G401.6 (cell line): Measurements from ENCODE around the gene FCRL2.
"Not testable (repeated sequence)": the region's sequence is repeated elsewhere in the genome, so short reads cannot be mapped to it uniquely, and the experiment has no call there.

ENCODE experiments used
- FAIRE-seq: peaks from 2 replicates; lab custom pipeline; 2012; peaks lifted over from hg19 to GRCh38; lab: Jason Lieb, UNC

Gene FCRL2

GRCh38 chr1:157751283-157751682 is 25.6 kb downstream of the FCRL2 start:
- FAIRE-seq, result no peak

- no peak for FAIRE-seq
Observed at GRCh38 chr1:157748262-157748817, 28.6 kb downstream of the FCRL2 start.

DNA sequence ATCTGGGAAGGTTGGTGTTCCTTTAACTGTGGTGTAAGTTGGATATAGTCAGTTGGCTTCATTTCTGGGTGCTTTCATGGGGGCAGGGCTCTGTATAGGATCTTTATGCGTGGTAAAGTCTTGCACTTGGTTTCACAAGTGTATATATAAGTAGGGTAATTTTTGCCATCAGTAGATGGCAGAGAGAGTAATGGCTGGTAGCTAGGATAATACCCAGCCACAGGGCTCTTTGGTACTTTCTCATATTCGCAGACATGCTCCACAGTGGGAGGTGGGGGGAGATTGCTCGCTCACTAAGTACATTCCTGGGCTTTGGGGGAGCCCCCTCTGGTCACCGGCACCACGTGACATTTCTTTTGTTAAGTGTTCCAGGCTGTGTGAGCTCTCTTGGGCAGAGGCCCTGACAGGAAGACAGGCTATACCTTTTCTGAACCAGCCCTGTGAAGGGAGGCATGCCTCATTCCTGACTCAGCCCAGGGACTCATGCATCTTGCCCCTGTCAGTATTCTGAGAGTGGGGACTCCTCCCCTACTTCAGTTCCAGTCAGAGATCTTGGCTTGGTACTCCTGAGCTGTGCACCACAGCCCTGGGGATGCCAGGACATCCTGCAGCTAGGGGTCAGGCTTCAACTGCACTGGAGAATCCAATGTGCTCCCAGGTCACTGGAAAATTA is 37.6 kb downstream of the FCRL2 start:
- FAIRE-seq, result no peak

DNA sequence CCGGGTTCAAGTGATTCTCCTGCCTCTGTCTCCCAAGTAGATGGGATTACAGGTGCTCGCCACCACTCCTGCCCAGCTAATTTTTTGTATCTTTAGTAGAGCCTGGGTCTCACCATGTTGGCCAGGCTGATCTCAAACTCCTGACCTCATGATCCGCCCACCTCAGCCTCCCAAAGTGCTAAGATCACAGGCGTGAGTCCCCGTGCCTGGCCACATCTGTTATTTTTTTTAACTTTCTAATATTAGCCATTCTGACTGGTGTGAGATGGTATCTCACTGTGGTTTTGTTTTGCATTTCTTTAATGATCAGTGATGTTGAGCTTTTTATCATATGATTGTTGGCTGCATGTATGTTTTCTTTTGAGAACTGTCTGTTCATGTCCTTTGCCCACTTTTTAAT is 40.9 kb downstream of the FCRL2 start:
- FAIRE-seq, result not testable (repeated sequence)

DNA sequence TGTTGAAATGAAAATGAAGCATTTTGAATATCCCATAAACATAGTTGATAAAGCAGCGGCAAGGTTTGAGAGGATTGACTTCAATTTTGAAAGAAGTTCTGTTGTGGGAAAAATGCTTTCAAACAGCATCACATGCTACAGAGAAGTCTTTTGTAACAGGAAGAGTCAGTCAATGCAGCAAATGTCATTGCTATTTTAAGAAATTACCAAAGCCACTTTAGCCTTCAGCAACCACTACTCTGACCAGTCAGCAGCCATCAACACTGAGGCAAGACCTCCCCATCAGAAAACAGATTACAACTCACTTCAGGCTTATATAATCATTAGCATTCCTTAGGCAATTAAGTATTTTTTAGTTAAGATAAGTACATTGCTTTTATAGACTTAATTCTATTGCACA is 42.6 kb downstream of the FCRL2 start:
- no peak for FAIRE-seq

- no peak for FAIRE-seq
Observed at GRCh38 chr1:157732755-157733154, 44.2 kb downstream of the FCRL2 start.

DNA sequence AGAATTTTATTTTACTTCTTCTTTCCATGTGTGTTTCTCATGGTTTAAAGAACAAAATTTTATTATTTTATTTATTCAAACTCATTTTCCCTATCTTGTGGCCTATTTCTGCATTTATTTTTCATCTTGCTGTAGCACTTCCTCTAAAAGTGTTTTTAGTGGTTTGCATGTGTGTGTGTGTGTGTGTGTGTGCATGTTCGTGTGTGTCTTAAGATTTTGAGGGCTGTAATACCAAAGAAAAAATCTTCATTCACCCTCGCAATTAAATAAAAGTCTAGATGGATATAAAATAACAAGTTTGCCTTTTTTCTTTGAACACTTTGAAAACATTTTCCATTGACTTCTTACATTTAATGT is 51.7 kb downstream of the FCRL2 start:
- FAIRE-seq, result no peak

GRCh38 chr1:157724537-157725220 is 52.3 kb downstream of the FCRL2 start:
- no peak for FAIRE-seq

GRCh38 chr1:157723157-157723556 is 53.8 kb downstream of the FCRL2 start:
- FAIRE-seq, result no peak

DNA sequence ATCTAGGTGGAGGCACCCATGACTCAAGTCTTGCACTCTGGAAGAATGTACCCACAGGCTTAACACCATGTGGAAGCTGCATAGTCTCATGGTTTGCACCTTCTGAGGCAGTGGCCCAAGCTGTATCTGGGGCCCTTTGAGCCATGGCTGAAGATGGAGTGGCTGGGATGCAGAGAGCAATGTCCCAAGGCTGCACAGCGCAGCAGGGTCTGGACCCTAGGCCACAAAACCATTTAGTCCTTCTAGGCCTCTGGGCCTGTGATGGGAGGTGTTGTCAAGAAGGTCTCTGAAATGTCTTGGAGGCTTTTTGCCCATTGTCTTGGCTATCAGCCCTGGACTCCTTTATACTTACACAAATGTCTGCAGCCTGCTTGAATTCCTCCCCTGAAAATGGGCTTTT is 54.9 kb downstream of the FCRL2 start:
- no peak for FAIRE-seq

GRCh38 chr1:157715736-157716135 is 61.2 kb downstream of the FCRL2 start:
- no peak for FAIRE-seq

- FAIRE-seq, result no peak
Observed at GRCh38 chr1:157711802-157712201, 65.1 kb downstream of the FCRL2 start.

DNA sequence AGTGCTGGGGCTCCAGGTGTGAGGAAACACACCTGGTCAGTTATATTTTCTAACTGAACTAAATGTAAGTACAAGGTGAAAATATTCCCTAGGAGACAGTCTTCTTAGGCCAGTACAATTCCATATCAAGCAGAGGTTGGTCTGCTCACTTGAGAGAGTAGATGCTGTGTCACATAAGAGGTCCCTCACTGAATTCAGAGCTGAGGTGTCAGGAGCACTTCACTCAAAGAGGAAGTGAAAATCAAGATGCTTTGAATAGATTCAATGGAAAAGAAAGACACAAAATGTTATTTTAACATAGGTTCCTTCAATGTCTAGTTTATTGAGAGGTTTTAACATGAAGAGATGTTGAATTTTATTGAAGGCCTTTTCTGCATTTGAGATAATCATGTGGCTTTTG is 72.1 kb downstream of the FCRL2 start:
- no peak for FAIRE-seq

DNA sequence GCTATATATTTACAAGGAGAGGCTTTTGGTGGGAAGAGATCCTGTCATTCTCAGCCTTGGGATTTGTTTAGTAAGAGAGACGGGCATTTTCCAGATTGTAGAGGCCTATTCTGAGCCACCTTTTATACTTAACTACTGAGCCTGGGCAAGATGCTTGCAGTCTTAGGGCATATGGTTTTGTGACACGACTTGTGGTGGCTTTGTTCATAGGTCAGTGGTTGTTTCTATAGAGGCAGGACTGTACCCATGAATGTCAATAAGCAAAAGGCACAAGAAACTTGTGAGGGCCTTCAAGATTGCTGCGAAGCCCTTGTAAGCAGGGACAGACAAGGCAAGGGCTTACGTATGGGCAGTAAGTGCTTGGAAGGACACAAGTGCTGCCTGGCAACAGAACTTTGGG is 73.0 kb downstream of the FCRL2 start:
- no peak for FAIRE-seq

GRCh38 chr1:157702308-157702825 is 74.6 kb downstream of the FCRL2 start:
- FAIRE-seq, result no peak

DNA sequence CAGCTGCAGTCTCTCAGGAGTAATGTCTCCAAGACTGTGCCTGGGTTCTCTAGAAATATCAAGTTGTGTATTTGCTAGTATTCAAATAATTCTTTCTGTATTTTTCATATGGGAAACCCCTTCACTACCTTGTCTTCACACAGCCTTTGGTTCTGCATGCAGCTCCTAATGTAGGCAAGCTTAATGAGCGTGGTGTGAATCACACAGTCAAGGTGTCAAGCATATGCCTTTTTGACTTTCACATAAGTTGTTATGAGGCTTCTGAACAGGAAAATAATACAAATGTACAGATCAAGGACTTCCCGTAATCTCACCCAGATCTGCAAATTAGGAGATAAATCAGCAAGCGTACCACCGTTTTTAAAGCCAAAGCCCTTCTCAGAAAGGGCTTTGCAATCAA is 76.2 kb downstream of the FCRL2 start, which contains the start of gene FCRL3:
Gene FCRL3 (minus strand): TSS at position 38 of the 400 bp plus-strand sequence. CDS start 280 bp downstream, outside the sequence.
- FAIRE-seq, result no peak

DNA sequence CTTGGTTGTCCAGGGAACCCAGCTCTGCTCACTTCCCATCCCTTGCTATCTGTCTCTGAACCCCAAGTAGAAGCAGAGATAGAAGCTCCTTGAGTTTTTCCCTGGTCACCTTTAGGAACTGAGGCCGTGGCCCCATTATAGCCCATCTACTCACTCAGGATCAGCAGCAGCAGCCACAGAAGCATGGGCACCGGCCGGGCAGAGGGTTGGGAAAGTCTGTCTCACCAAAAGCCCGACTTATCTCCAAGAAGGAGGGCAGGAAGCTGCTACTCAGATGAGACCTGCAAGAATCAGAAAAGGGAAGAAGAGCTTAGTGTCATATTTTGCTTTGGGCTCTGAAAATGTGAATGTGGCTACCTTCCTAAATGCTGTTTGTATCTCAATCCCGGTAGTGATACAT is 76.6 kb downstream of the FCRL2 start:
- FAIRE-seq, result no peak

GRCh38 chr1:157697781-157698569 is 79.0 kb downstream of the FCRL2 start:
- FAIRE-seq, result no peak

GRCh38 chr1:157696966-157697628 is 79.8 kb downstream of the FCRL2 start:
- FAIRE-seq, result no peak
